HG03469 (cell line): ENCODE measurements around the gene COA1.
"Not testable (repeated sequence)": the region's sequence is repeated elsewhere in the genome, so short reads cannot be mapped to it uniquely, and the experiment has no call there.

Experiments used
- ATAC-seq: cut with Tn5 transposase; IDR thresholded peaks from one replicate; pipeline ENCODE4 v1.9.1; 2021; ENCODE audit warnings: mild to moderate bottlenecking, moderate library complexity, moderate number of reproducible peaks; ENCODE audit not compliant: unreplicated experiment

The COA1 gene

GRCh38 chr7:43758822-43759683 lies 29.7 kb upstream of the COA1 start:
- peak; percentile 25 for ATAC-seq

- ATAC-seq = peak; percentile 49
These were observed 28.9 kb upstream of the COA1 start, which contains the start of gene BLVRA for GRCh38 chr7:43758029-43758821. Gene BLVRA (plus strand): TSS chr7:43758680. CDS start chr7:43771159, 12,479 bp downstream.

- ATAC-seq = no peak
These were observed 27.9 kb upstream of the COA1 start for GRCh38 chr7:43757073-43757720.

- ATAC-seq = no peak
These were observed 27.2 kb upstream of the COA1 start for GRCh38 chr7:43756368-43757072.

- no peak for ATAC-seq
These were observed 25.3 kb upstream of the COA1 start for GRCh38 chr7:43754596-43754995.

GRCh38 chr7:43753843-43754242 lies 24.5 kb upstream of the COA1 start:
- no peak for ATAC-seq

GRCh38 chr7:43753271-43753810 lies 24.0 kb upstream of the COA1 start:
- ATAC-seq = no peak

- no peak for ATAC-seq
These were observed 23.1 kb upstream of the COA1 start for GRCh38 chr7:43752411-43752810.

GRCh38 chr7:43750016-43750887 lies 20.9 kb upstream of the COA1 start:
- ATAC-seq = no peak

GRCh38 chr7:43749383-43749940 lies 20.1 kb upstream of the COA1 start:
- ATAC-seq = no peak

- no peak for ATAC-seq
These were observed 18.2 kb upstream of the COA1 start for GRCh38 chr7:43747328-43748105.

GRCh38 chr7:43742692-43743091 lies 13.4 kb upstream of the COA1 start:
- ATAC-seq = no peak

GRCh38 chr7:43737467-43738127 lies 8.3 kb upstream of the COA1 start:
- ATAC-seq = no peak

GRCh38 chr7:43735802-43736603 lies 6.7 kb upstream of the COA1 start:
- ATAC-seq = peak; percentile 64

- no peak for ATAC-seq
These were observed 6.1 kb upstream of the COA1 start for GRCh38 chr7:43735403-43735801.

- ATAC-seq = not testable (repeated sequence)
These were observed 5.4 kb upstream of the COA1 start for GRCh38 chr7:43734575-43735332.
